ENCODE measurements around the gene MSLN. TPM values are rescaled to one million over a fixed set of nuclear protein-coding genes. Genes with fewer than 3 reads are reported as not detected.

MSLN gene
- polyA plus RNA-seq, 1 of the 3 experiments (the other 2 are of a cell fraction) = 0.02 TPM

GRCh38 chr16:725463-726187 lies 34.9 kb upstream of the MSLN start:
- ChIA-PET CTCF (interaction anchor here (1.0 to 20.3 kb wide), 5 partner anchors 12 to 60 kb away, joined by 3 to 358 read pairs (median 4); partner anchors contain the start of genes ANTKMT, CIAO3, FBXL16 and METRN), POLR2A (interaction anchor here (1.0 to 2.6 kb wide), 4 partner anchors 9 to 19 kb away, joined by 3 to 13 read pairs (median 3); partner anchors contain the start of gene METRN)
- Histone ChIP-seq H3K9me2 (no peaks in the 10 kb centered on the region), H3F3A (replicated peaks; ENCODE audit: insufficient read depth) (peaks cover 17% of the 10 kb centered on the region), H3K79me2 (ENCODE audit: insufficient read depth) (no peaks in the 10 kb centered on the region; the same call in 1 of the 2 replicates), H4K20me1 (ENCODE audit: insufficient read depth) (0 out of 2 replicates have a peak, but pooled peaks cover 14% of the 10 kb centered on the region), H3K4me2 (no peak overlapping the region), H3K36me3 (replicated peaks in 1 of 2; ENCODE audit: control insufficient read depth in 1 of 2, insufficient read depth in 2 of 2, low read length in 1 of 2) (peaks cover 0 to 2% of the 10 kb centered on the region in 2 experiments), H3K9ac (no peak overlapping the region), H3K27ac (ENCODE audit: low read depth in 2 of 2, low read length in 1 of 2) (no peak overlapping the region; a peak in 1 of 4 replicates), H2AFZ (ENCODE audit: low read depth) (no peak overlapping the region), H3K4me1 (ENCODE audit: control insufficient read depth in 1 of 2, insufficient read depth in 2 of 2, low read depth in 1 of 2, low read length in 1 of 2) (peaks cover 4 to 28% of the 10 kb centered on the region in 2 experiments; a peak in 2 of 4 replicates), H3K27me3 (ENCODE audit: insufficient read depth) (no peaks in the 10 kb centered on the region), H3K9me3 (no peaks in the 10 kb centered on the region), H3K4me3 (ENCODE audit: low read depth in 2 of 2, low read length in 1 of 2) (no peak overlapping the region)
- WGBS (ENCODE audit: low lambda C conversion rate) = 84% methylated on average over 6 of the region's 23 CpGs
- no peak for DNase-seq
- TF ChIP-seq RXRA (IDR thresholded peaks at IDR 0.05; ENCODE audit: borderline replicate concordance, low read depth) (no peak), FOXM1 (IDR thresholded peaks at IDR 0.05; ENCODE audit: low read depth) (no peak), IRF3 (IDR thresholded peaks at IDR 0.05; ENCODE audit: low read depth, low read length) (no peak), EP300 (IDR thresholded peaks at IDR 0.05; ENCODE audit: borderline replicate concordance in 1 of 2, low read depth in 1 of 2, low read length in 1 of 2) (no peak), MAX (IDR thresholded peaks at IDR 0.05; ENCODE audit: low read depth) (no peak), SMC3 (IDR thresholded peaks at IDR 0.05; ENCODE audit: low read depth, low read length) (no peak), PBX3 (IDR thresholded peaks at IDR 0.05) (no peak), POLR2AphosphoS5 (IDR thresholded peaks at IDR 0.05; ENCODE audit: low read depth, low read length) (no peak), RFX5 (IDR thresholded peaks at IDR 0.05; ENCODE audit: low read length) (no peak), SIN3A (IDR thresholded peaks at IDR 0.05; ENCODE audit: borderline replicate concordance, low read depth, low read length) (no peak), GABPA (IDR thresholded peaks at IDR 0.05; ENCODE audit: low read depth) (no peak), USF1 (IDR thresholded peaks at IDR 0.05; ENCODE audit: borderline replicate concordance, low read depth) (no peak), JUND (IDR thresholded peaks at IDR 0.05) (no peak), TCF12 (IDR thresholded peaks at IDR 0.05) (no peak), RAD21 (IDR thresholded peaks at IDR 0.05; ENCODE audit: low read length) (no peak), NFIC (IDR thresholded peaks at IDR 0.05; ENCODE audit: borderline replicate concordance) (no peak)
- TF ChIP-seq, protein P1, sequence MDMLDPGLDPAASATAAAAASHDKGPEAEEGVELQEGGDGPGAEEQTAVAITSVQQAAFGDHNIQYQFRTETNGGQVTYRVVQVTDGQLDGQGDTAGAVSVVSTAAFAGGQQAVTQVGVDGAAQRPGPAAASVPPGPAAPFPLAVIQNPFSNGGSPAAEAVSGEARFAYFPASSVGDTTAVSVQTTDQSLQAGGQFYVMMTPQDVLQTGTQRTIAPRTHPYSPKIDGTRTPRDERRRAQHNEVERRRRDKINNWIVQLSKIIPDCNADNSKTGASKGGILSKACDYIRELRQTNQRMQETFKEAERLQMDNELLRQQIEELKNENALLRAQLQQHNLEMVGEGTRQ (IDR thresholded peaks at IDR 0.05; ENCODE audit: borderline replicate concordance, low read depth, low read length) = no peak
- TF ChIP-seq, protein P2, sequence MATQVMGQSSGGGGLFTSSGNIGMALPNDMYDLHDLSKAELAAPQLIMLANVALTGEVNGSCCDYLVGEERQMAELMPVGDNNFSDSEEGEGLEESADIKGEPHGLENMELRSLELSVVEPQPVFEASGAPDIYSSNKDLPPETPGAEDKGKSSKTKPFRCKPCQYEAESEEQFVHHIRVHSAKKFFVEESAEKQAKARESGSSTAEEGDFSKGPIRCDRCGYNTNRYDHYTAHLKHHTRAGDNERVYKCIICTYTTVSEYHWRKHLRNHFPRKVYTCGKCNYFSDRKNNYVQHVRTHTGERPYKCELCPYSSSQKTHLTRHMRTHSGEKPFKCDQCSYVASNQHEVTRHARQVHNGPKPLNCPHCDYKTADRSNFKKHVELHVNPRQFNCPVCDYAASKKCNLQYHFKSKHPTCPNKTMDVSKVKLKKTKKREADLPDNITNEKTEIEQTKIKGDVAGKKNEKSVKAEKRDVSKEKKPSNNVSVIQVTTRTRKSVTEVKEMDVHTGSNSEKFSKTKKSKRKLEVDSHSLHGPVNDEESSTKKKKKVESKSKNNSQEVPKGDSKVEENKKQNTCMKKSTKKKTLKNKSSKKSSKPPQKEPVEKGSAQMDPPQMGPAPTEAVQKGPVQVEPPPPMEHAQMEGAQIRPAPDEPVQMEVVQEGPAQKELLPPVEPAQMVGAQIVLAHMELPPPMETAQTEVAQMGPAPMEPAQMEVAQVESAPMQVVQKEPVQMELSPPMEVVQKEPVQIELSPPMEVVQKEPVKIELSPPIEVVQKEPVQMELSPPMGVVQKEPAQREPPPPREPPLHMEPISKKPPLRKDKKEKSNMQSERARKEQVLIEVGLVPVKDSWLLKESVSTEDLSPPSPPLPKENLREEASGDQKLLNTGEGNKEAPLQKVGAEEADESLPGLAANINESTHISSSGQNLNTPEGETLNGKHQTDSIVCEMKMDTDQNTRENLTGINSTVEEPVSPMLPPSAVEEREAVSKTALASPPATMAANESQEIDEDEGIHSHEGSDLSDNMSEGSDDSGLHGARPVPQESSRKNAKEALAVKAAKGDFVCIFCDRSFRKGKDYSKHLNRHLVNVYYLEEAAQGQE (IDR thresholded peaks at IDR 0.05; ENCODE audit: low read depth, low read length) = no peak
